HG03457 (cell line): ENCODE data around the gene PPP3CA.
A peak's percentile ranks its signal among the peaks of the same experiment; 100 is the strongest.

Source experiments
- ATAC-seq: cut with Tn5 transposase; IDR thresholded peaks from one replicate; pipeline ENCODE4 v1.9.1; 2021; ENCODE audit warnings: moderate number of reproducible peaks; ENCODE audit not compliant: unreplicated experiment

Gene PPP3CA

DNA sequence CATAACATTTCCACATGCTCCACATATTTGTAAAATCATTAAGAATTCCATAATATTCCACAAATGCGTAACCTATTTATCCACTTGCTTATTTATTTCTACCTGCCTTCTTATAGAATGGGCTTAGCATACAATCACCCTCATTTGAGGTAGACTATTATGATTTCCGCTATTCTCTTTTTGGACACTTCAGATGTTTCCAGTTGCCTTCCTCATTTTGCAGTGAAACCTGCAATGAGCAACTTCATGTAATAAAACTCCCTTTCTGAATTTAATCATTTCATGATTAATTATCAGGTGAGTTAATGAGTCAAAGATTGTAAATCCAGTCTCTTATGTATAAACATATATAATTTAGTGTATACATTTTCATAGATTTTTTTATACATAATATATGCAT lies 58.0 kb downstream of the PPP3CA start:
- ATAC-seq, result no peak

DNA sequence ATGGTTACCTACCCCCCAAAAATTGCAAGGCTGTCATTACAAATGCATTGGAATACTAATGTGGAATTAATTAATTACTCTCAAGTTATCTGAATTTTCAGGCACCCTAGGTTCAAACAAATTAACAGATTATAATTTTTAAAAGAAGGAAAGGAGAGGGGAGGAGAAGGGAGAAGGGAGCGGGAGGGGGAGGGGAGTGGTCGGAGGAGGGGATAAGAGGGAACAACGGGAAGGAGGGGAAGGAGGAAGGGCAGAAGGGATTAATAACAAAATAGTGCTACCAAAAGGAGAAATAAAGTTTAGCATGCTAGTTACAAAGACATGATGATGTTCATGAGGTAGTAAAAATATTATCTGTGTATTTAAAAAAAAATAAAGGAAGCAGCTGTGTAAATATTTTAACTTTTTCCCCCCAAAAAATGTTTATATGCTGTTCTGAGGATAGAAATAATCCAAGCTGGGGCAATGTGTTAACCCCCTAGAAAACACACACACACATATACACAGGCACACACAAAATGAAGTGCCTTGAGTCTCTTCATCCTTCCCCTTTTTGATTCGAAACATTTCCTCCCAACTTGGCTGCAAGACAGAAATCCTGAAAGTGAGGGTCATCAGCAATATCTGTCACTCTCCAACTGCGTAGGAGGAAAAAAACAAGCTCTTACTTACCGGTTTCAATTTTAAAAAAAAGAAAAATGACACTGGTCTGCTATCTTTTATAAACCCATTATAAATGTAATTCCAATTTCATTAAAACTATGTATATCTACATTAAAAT lies 58.8 kb downstream of the PPP3CA start:
- no peak for ATAC-seq

DNA sequence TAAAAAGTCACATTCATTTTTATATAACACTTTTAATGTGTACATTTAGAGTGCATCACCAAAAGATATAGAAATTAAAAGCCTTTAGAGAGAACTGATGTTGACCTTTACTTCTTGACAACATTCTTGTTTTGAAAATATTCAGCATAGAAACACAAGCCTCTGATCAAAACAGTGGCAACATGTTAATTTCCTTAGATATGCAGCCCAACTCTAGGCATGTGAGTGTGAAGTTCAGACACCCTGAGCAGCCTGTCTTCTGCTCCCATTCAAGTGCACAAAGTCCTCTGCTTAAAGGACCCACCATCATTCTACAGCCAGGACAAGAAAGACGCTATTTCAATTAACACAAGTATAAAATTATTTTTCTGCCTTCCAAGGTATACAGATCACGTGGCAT lies 60.0 kb downstream of the PPP3CA start:
- no peak for ATAC-seq

DNA sequence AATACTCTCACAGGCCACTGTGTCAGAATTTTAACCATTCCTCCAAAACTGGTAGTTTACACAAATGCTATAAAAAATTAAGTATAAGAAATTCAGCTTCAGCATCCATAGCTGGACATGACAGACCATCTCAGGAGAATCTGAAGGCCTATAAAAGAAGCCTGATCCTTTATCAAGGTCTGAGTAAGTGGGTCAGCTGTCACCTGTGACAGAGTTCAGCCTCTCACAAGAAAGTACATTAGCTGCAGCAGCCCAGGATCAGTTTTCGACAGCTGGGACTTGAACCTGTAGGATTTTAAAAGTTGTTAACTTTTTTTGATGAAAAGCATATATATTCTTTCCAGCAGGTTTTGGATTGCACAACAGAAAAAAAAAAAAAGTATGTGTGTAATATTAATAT lies 60.7 kb downstream of the PPP3CA start:
- ATAC-seq, result no peak

DNA sequence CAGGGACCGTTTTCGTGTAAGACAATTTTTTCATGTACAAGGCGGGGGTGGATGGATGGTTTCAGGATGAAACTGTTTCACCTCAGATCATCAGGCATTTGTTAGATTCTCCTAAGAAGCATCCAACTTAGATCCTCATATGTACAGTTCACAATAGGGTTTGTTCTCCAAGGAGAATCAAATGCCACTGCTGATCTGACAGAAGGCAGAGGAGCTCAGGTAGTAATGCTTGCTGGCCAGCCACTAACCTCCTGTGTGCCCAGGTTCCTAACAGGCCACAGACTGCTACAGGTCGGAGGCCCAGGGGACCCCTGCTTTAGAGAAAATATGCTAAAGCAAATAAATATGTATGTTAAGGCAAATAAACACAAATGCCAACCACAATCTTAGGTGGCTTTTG lies 61.3 kb downstream of the PPP3CA start:
- ATAC-seq, result no peak

DNA sequence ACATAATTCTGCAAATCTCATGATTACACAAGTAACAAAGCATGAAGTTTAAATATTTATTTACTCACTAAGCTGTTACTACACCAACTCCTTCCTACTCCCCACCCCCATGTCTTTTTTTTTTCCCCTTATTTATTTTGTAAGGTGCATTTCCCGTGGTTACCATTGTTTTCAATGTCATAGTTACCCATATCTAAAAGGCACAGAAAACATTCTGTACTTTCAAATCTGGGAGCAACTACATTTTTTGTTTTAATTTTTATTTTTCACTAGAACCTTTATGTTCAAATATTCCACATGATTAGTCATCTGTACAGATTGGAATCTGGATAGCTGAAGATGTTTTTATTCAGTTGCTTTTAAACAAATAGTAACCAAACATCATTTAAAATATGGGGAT lies 62.8 kb downstream of the PPP3CA start:
- no peak for ATAC-seq

DNA sequence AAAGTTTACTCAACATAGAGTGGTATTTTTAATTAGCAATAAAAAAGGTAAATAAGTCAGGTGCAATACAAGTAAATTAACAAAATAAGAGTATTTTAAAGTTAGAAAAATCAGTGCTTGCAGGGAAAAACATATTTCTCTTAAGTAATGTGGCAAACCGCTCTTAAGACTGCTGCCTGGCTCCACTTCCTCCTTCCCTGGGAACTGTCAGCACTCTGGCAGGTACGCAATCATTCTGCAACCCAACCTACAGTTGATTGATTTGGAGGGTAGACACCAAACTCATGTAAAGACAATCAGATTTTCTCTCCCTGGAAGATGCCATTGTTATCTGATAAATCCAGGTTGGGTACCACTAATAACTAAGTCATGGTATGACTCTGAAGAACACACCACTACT lies 63.9 kb downstream of the PPP3CA start:
- no peak for ATAC-seq

DNA sequence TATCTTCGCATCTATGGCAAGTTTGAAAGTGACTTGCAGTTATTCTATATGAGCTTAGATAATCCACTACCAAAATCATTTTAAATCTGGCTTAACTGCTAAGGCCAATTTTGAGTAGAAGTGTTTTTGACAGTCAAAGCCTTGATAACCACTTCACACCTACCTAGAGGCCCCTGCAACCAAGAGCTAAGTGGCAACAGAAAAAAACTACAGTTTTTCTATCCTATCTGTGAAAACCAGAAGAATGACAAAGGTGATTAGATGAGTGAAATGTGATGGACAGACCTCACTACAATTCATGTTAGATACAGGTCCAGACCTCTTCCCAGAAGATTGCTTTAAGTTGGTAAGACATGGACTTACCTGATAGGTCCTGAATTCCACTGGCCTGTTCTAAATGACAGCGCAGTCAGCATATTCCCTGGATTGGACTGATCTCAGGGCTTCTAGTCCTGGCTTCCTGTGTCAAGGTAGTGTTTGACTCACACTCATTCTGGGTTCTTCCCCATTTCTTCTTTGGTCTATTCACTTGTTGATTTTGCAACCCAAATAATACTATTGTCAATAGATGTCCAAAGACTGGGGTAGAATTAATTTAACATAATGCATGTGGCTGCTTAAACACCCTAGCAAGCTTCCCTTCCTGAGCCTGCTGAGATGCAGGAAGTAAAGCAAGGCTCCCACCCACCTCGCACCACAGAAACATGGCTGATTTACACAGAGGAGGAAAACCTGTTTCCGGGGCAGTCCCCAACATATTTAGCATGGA lies 65.1 kb downstream of the PPP3CA start:
- ATAC-seq, result no peak

DNA sequence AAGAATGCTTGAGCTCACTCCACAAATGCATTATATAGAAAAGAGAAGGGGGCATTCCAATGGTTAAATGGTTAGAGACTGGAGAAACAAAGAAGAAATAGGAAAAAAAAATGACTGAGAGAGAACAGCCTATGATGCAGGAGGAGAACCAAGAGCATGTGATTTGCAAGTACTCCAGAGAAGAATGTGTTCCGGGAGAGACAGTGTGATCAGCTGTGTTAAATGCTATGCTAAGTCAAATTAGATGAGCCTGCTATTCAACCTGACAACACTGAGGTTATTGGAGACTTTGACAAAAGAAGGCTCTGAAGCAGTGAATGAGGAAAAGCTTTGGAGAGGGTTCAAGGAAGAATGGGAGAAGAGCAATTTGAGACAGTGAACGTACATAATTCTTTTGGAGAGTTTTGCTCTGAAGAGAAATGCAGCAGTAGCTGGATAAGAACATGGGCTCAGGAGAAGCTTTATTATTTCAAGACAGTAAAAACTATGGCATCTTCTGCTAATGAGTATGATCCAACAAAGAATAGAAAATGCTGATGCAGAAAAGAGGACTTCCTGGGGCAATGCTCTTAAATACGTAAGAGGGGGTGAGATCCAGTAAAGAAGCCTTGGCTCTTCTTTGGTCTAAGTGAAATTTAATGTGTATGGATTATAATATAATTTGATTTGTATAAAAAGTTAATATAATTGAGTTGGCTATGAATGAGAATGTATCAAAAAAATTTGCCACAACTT lies 66.3 kb downstream of the PPP3CA start:
- ATAC-seq, result no peak

DNA sequence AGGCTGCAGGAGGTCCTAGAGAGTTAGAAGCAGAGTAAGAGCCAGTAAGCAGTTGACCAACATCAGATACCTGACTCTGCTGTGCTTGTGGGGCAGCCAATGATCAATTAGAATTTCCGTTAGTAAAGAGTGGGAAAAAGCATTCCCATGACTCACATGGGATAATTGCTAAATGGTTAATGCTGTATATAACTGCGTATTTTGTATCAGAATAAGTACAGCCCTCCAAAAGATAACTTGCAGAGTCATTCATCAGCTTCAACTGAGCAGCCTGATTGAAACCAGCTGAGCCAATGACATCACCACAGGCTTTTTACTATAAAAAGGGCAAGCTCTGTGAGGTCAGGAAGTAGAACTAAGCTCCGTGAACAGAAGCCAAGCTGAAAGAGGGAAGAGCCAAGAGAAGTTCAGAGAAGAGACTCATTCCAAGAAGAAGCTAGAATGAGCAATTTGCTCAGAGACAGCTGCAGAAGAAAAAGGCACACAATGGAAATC lies 67.9 kb downstream of the PPP3CA start:
- peak; percentile 71 for ATAC-seq

DNA sequence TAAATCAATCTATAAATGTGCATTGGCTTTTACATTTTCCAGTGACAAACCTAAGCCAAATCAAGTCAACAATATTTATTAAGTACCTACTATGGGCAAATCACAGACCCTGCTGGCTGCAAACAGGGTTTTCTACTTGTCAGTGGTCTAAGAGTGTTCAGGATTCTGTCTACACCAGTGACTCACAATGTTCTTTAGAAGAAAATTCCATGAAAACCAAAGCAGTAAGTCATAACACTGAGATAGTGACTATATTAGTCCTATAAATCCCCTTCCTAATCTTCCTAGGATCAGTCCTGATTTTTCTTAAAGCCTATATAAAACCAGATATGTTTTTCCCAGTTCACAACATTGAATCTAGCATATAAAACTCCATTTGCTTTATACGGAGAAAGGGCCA lies 69.7 kb downstream of the PPP3CA start:
- ATAC-seq, result no peak

DNA sequence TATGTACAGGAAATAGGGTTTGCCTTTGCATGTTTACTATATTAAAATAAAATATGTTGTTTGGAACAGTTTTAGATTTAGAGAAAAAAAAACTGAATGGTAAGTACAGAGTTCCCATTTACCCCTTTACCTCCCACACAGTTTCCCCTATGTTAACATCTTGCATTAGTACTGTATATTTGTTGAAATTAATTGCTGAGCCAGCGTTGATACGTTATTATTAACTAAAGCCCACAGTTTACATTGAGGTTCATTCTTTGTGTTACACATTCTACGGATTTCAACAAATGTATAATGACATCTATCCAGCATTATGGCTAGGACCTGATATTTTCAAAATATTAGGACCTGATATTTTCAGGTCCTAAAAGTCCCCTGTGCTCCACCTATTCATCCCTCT lies 70.7 kb downstream of the PPP3CA start:
- ATAC-seq, result no peak

DNA sequence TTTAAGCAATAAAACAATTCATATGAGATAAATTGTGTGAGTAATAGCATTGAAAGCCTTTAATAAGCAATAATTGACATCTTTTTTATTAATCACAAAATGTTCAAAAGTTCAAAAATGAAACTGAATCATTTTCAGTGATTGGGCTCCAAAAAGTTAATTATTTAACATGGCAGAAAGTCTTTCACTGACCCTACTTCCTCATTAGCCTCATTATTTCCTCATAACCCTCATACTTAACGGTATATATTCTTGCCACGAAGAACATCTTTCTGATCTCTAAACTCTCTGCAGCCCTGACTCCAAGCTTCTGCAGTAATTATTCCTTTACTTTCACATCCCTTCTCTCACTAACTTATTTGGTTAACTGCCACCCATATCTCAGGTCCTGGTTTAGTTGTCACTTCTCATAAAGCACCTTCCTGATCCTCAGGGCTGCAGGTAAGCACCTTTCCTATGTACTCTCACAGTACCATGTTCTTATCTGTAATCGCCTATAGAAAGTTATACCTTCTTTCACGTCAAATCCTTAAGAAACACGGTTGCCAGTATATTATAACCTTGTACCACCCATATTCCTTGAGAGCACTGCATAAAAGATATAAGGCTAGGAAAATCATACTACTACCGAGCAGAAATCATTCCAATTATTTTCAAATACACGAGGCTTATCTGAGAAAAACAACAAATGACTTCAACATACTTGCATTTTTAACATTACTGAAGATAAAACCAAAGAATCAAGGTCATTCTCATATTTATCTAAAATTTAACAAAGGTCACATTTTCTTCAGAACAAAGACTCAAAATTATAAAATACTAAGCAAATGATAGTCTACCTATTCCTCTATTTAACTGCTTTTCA lies 72.2 kb downstream of the PPP3CA start:
- peak; percentile 56 for ATAC-seq

DNA sequence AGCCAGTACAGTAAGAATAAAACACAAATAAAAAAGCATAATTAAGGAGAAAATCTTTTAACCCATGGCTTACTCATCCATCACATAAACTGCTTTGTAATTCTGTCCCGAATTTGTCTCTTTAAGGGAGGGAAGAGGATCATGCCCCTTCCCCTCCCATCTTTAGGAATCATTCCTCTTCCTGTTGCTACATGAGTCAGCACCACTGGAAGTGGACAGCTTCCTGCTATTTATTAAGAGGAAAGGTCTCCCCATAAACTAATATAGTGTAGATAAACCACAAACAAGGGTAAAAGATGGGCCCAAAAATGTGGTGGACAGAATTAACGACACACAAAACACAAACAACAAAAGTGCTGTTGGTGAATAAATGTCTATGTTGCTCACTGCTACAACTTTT lies 75.8 kb downstream of the PPP3CA start:
- no peak for ATAC-seq

DNA sequence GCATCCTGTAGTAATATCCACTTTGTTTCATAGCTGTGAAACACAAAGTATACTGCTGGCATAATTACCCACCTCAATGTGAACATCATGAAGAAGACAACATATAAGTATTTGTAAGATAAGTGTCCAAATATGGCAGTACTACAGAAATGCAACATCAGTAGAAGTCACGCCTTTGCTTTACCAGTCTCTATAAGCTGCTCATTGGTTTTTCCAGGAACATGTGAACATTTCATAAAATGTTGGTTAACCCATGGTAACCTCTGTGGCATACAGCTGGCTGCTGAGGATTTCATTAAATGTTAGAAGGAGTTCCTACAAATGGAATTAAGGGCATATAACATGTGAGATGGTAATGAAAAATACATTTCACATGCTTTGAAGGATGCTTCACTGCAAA lies 77.6 kb downstream of the PPP3CA start:
- no peak for ATAC-seq

DNA sequence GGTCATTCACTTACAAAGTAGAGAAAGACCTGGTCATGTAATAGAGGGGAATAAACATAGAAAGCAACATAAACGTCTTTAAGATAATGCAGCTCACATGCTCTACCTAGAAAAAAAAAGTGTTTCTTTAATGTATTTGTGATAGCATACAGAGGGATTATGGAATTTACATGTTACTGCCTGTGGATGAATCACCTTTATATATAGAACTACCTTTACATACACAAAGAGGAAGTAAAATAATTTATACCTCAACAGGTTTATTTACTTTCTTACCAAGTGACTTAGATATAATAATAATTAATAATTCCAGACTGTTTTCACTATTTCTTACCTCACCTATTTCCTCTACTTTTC lies 81.5 kb downstream of the PPP3CA start:
- ATAC-seq, result no peak

DNA sequence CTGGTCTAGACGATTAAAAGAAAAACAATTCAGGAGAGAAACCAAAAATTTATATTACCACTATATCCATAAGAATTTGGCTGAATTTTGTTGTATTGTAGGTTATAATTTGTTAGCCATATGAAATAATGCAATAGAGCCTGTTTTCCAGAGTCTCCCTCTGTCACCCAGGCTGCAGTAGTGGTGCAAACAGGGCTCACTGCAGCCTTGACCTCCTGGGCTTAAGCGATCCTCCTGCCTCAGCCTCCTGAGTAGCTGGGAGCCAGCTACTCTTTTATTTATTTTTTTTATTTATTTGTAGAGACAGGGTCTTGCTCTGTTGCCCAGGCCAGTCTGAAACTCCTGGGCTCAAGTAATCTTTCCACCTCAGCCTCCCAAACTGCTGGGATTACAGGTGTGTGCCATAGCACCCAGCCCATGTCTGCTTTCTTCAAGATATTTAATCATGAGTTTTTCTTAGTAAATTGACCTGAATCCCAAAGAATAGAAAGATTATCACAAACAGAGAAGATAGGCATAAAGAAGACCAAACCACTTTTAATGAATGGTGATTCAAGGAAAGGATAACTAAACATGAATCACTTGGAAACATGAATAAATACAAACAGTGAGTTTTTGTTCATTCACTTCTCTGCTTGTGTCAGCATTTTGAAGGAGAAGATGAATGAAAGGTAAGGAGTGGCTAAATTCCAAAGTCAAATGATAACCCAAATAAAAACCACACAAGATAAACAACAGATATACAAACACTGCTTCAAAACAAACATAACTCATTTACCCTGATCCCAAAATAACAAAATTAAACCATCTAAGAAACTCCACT lies 82.1 kb downstream of the PPP3CA start:
- ATAC-seq, result no peak

DNA sequence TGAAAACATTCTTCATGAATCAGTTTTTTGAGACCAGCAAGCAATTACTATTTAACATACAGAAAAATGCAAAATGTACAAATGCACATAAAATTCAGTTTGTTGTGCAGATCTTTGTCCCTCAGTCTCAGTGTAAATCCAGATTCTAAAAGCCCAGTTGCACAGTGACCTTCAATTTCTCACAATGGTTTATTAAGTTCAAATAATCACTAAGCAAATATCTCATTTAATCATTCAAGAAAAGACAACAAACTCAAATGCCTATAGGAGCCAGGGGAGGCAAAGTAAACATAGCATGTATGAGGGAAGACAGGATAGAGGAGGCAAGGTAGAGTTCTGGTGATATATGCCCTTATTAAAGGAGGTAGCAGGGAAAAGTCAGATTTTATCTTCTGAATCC lies 82.8 kb downstream of the PPP3CA start:
- no peak for ATAC-seq

DNA sequence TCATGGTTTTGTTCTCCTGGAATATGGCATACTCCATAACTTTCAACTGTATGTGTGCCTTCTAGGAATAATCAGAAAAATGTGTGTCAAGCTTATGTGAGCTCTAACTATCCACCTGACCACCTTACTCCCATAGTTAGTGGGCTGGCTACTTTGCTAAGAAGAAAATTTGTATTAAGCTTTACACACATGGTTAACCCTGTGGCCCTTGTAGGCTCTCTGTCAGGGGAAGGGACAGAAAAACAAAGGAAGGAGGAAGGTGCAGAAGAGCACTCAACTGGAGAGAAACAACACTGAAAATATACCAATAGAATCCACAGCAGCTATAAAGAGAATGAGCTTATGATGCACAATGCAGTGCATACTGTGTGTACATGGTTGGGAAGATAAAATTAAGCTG lies 84.6 kb downstream of the PPP3CA start:
- no peak for ATAC-seq

DNA sequence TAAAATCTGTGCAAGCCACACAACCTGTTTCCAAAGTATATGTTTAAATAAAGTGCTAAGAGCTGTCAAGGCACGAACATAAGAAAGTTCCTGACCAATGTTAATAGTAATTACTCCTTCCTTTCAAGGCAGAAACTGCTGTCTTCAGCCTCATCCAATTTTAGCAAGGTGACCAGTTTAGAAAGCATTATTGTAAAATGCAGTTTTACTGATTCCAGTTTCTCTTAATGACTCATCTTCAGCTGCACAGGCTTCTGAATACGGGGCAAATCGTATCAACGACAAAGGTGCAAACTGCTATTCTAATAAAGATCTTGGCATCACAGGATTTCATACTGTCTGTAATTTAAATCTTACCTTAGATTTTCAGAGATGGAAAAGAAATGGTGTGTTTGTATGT lies 87.5 kb downstream of the PPP3CA start:
- peak; percentile 93 for ATAC-seq
